GM18520 (cell line): Measurements from ENCODE around the gene SBK3.
"Not testable (repeated sequence)": the region's sequence is repeated elsewhere in the genome, so short reads cannot be mapped to it uniquely, and the experiment has no call there.

Source experiments
- ATAC-seq: cut with Tn5 transposase; IDR thresholded peaks from one replicate; pipeline ENCODE4 v1.9.1; 2021; ENCODE audit not compliant: unreplicated experiment

Gene SBK3

GRCh38 chr19:55543567-55543966 is 1.8 kb downstream of the SBK3 start:
- no peak for ATAC-seq

- ATAC-seq: no peak
These were observed 3.0 kb downstream of the SBK3 start for GRCh38 chr19:55542292-55542855.

- ATAC-seq: no peak
These were observed 4.3 kb downstream of the SBK3 start for GRCh38 chr19:55541091-55541490.

GRCh38 chr19:55540619-55541018 is 4.7 kb downstream of the SBK3 start:
- no peak for ATAC-seq

GRCh38 chr19:55539090-55539984 is 6.0 kb downstream of the SBK3 start:
- no peak for ATAC-seq

GRCh38 chr19:55538132-55538531 is 7.2 kb downstream of the SBK3 start:
- ATAC-seq: no peak

- no peak for ATAC-seq
These were observed 7.6 kb downstream of the SBK3 start for GRCh38 chr19:55537741-55538111.

GRCh38 chr19:55536951-55537740 is 8.2 kb downstream of the SBK3 start, which contains the start of gene SBK2:
Gene SBK2 (minus strand): TSS chr19:55537133. CDS start chr19:55536294, 839 bp downstream.
- no peak for ATAC-seq

GRCh38 chr19:55536366-55536765 is 9.0 kb downstream of the SBK3 start:
- no peak for ATAC-seq

- ATAC-seq: no peak
These were observed 9.4 kb downstream of the SBK3 start for GRCh38 chr19:55535965-55536350.

- ATAC-seq: no peak
These were observed 10.0 kb downstream of the SBK3 start for GRCh38 chr19:55535173-55535964.

- not testable (repeated sequence) for ATAC-seq
These were observed 11.1 kb downstream of the SBK3 start for GRCh38 chr19:55534280-55534679.

- ATAC-seq: no peak
These were observed 14.3 kb downstream of the SBK3 start for GRCh38 chr19:55530996-55531395.

GRCh38 chr19:55529636-55530234 is 15.6 kb downstream of the SBK3 start:
- no peak for ATAC-seq

- ATAC-seq: no peak
These were observed 17.1 kb downstream of the SBK3 start for GRCh38 chr19:55528030-55528803.

- ATAC-seq: no peak
These were observed 17.9 kb downstream of the SBK3 start for GRCh38 chr19:55527197-55528029.

GRCh38 chr19:55526216-55527196 is 18.8 kb downstream of the SBK3 start:
- ATAC-seq: no peak
